Measurements from ENCODE around the gene ACSBG1.
"Not testable (repeated sequence)": the region's sequence is repeated elsewhere in the genome, so short reads cannot be mapped to it uniquely, and the experiment has no call there.

The ACSBG1 gene

GRCh38 chr15:78245976-78246620 lies 11.7 kb upstream of the ACSBG1 start:
- not testable (repeated sequence) for H3K27ac ChIP-seq (ENCODE audit: low read depth, low read length); H3K9me3 ChIP-seq (ENCODE audit: low read length); H3K4me3 ChIP-seq (ENCODE audit: low read depth in 1 of 2, low read length in 2 of 2); H3K9ac ChIP-seq (ENCODE audit: low read length); H3K4me1 ChIP-seq (ENCODE audit: insufficient read depth, low read length); H3K27me3 ChIP-seq (ENCODE audit: control insufficient read depth in 1 of 2, insufficient read depth in 2 of 2, low read length in 2 of 2); H3K36me3 ChIP-seq (ENCODE audit: insufficient read depth, low read length)

GRCh38 chr15:78245392-78245791 lies 11.0 kb upstream of the ACSBG1 start:
- H3K27ac ChIP-seq (ENCODE audit: low read depth, low read length); H3K4me3 ChIP-seq (ENCODE audit: low read depth in 1 of 2, low read length in 2 of 2); H3K4me1 ChIP-seq (ENCODE audit: insufficient read depth, low read length): not testable (repeated sequence)

GRCh38 chr15:78244893-78245292 lies 10.5 kb upstream of the ACSBG1 start:
- H3K9me3 ChIP-seq (ENCODE audit: low read length) = no peaks in the 10 kb centered on the region
- H3K9ac ChIP-seq (ENCODE audit: low read length) = no peak overlapping the region
- no peaks in the 10 kb centered on the region for H3K36me3 ChIP-seq (ENCODE audit: insufficient read depth, low read length)
- H3K27me3 ChIP-seq (ENCODE audit: control insufficient read depth in 1 of 2, insufficient read depth in 2 of 2, low read length in 2 of 2) = no peaks in the 10 kb centered on the region
- no peak overlapping the region for H3K27ac ChIP-seq (ENCODE audit: low read depth, low read length)
- no peak overlapping the region for H3K4me3 ChIP-seq (ENCODE audit: low read depth in 1 of 2, low read length in 2 of 2)
- peaks cover 8% of the 10 kb centered on the region for H3K4me1 ChIP-seq (ENCODE audit: insufficient read depth, low read length)

More at GRCh38 chr15:78245392-78245791, 11.0 kb upstream of the ACSBG1 start:
- H3K27me3 ChIP-seq (ENCODE audit: control insufficient read depth in 1 of 2, insufficient read depth in 2 of 2, low read length in 2 of 2); H3K36me3 ChIP-seq (ENCODE audit: insufficient read depth, low read length); H3K9ac ChIP-seq (ENCODE audit: low read length); H3K9me3 ChIP-seq (ENCODE audit: low read length): not testable (repeated sequence)

GRCh38 chr15:78244101-78244500 lies 9.7 kb upstream of the ACSBG1 start:
- H3K36me3 ChIP-seq (ENCODE audit: insufficient read depth, low read length) = no peaks in the 10 kb centered on the region
- H3K9ac ChIP-seq (ENCODE audit: low read length) = no peak overlapping the region
- H3K27ac ChIP-seq (ENCODE audit: low read depth, low read length) = no peak overlapping the region
- no peaks in the 10 kb centered on the region for H3K9me3 ChIP-seq (ENCODE audit: low read length)
- peaks cover 8% of the 10 kb centered on the region for H3K4me1 ChIP-seq (ENCODE audit: insufficient read depth, low read length)
- H3K4me3 ChIP-seq (ENCODE audit: low read depth in 1 of 2, low read length in 2 of 2) = no peak overlapping the region
- no peaks in the 10 kb centered on the region for H3K27me3 ChIP-seq (ENCODE audit: control insufficient read depth in 1 of 2, insufficient read depth in 2 of 2, low read length in 2 of 2)

GRCh38 chr15:78243491-78243941 lies 9.2 kb upstream of the ACSBG1 start:
- Histone ChIP-seq H3K9ac (ENCODE audit: low read length) (no peak overlapping the region), H3K4me3 (ENCODE audit: low read depth in 1 of 2, low read length in 2 of 2) (no peak overlapping the region)

GRCh38 chr15:78243058-78243457 lies 8.7 kb upstream of the ACSBG1 start:
- no peaks in the 10 kb centered on the region for H3K9me3 ChIP-seq (ENCODE audit: low read length)
- no peaks in the 10 kb centered on the region for H3K36me3 ChIP-seq (ENCODE audit: insufficient read depth, low read length)
- H3K4me1 ChIP-seq (ENCODE audit: insufficient read depth, low read length) = peaks cover 8% of the 10 kb centered on the region
- H3K4me3 ChIP-seq (ENCODE audit: low read depth in 1 of 2, low read length in 2 of 2) = no peak overlapping the region
- no peak overlapping the region for H3K9ac ChIP-seq (ENCODE audit: low read length)
- H3K27me3 ChIP-seq (ENCODE audit: control insufficient read depth in 1 of 2, insufficient read depth in 2 of 2, low read length in 2 of 2) = no peaks in the 10 kb centered on the region
- no peak overlapping the region for H3K27ac ChIP-seq (ENCODE audit: low read depth, low read length)

More at GRCh38 chr15:78243491-78243941, 9.2 kb upstream of the ACSBG1 start:
- H3K4me1 ChIP-seq (ENCODE audit: insufficient read depth, low read length) = peaks cover 8% of the 10 kb centered on the region
- no peaks in the 10 kb centered on the region for H3K36me3 ChIP-seq (ENCODE audit: insufficient read depth, low read length)
- H3K27ac ChIP-seq (ENCODE audit: low read depth, low read length) = no peak overlapping the region
- H3K9me3 ChIP-seq (ENCODE audit: low read length) = no peaks in the 10 kb centered on the region
- H3K27me3 ChIP-seq (ENCODE audit: control insufficient read depth in 1 of 2, insufficient read depth in 2 of 2, low read length in 2 of 2) = no peaks in the 10 kb centered on the region

GRCh38 chr15:78242128-78242527 lies 7.8 kb upstream of the ACSBG1 start:
- no peak overlapping the region for H3K4me3 ChIP-seq (ENCODE audit: low read depth in 1 of 2, low read length in 2 of 2)
- H3K36me3 ChIP-seq (ENCODE audit: insufficient read depth, low read length) = no peaks in the 10 kb centered on the region
- no peak overlapping the region for H3K27ac ChIP-seq (ENCODE audit: low read depth, low read length)
- no peak overlapping the region for H3K9ac ChIP-seq (ENCODE audit: low read length)
- H3K4me1 ChIP-seq (ENCODE audit: insufficient read depth, low read length) = peaks cover 8% of the 10 kb centered on the region
- H3K27me3 ChIP-seq (ENCODE audit: control insufficient read depth in 1 of 2, insufficient read depth in 2 of 2, low read length in 2 of 2) = no peaks in the 10 kb centered on the region
- no peaks in the 10 kb centered on the region for H3K9me3 ChIP-seq (ENCODE audit: low read length)

- no peak overlapping the region for H3K9ac ChIP-seq (ENCODE audit: low read length)
- no peak overlapping the region for H3K4me3 ChIP-seq (ENCODE audit: low read depth in 1 of 2, low read length in 2 of 2)
- no peaks in the 10 kb centered on the region for H3K9me3 ChIP-seq (ENCODE audit: low read length)
- H3K4me1 ChIP-seq (ENCODE audit: insufficient read depth, low read length) = peaks cover 8% of the 10 kb centered on the region
- H3K36me3 ChIP-seq (ENCODE audit: insufficient read depth, low read length) = no peaks in the 10 kb centered on the region
- H3K27ac ChIP-seq (ENCODE audit: low read depth, low read length) = no peak overlapping the region
- no peaks in the 10 kb centered on the region for H3K27me3 ChIP-seq (ENCODE audit: control insufficient read depth in 1 of 2, insufficient read depth in 2 of 2, low read length in 2 of 2)
Measured at GRCh38 chr15:78241017-78241416, 6.7 kb upstream of the ACSBG1 start.

GRCh38 chr15:78239811-78240210 lies 5.4 kb upstream of the ACSBG1 start:
- H3K36me3 ChIP-seq (ENCODE audit: insufficient read depth, low read length) = no peaks in the 10 kb centered on the region
- H3K27me3 ChIP-seq (ENCODE audit: control insufficient read depth in 1 of 2, insufficient read depth in 2 of 2, low read length in 2 of 2) = no peaks in the 10 kb centered on the region
- H3K9ac ChIP-seq (ENCODE audit: low read length) = no peak overlapping the region
- H3K4me1 ChIP-seq (ENCODE audit: insufficient read depth, low read length) = peaks cover 8% of the 10 kb centered on the region
- no peak overlapping the region for H3K4me3 ChIP-seq (ENCODE audit: low read depth in 1 of 2, low read length in 2 of 2)
- H3K27ac ChIP-seq (ENCODE audit: low read depth, low read length) = no peak overlapping the region
- H3K9me3 ChIP-seq (ENCODE audit: low read length) = no peaks in the 10 kb centered on the region

GRCh38 chr15:78237146-78237545 lies 2.8 kb upstream of the ACSBG1 start:
- Histone ChIP-seq H3K36me3 (ENCODE audit: insufficient read depth, low read length) (no peaks in the 10 kb centered on the region), H3K27ac (ENCODE audit: low read depth, low read length) (no peak overlapping the region), H3K4me1 (ENCODE audit: insufficient read depth, low read length) (no peaks in the 10 kb centered on the region), H3K9me3 (ENCODE audit: low read length) (no peaks in the 10 kb centered on the region), H3K4me3 (ENCODE audit: low read depth in 1 of 2, low read length in 2 of 2) (no peak overlapping the region), H3K9ac (ENCODE audit: low read length) (no peak overlapping the region), H3K27me3 (ENCODE audit: control insufficient read depth in 1 of 2, insufficient read depth in 2 of 2, low read length in 2 of 2) (no peaks in the 10 kb centered on the region)

- no peaks in the 10 kb centered on the region for H3K4me1 ChIP-seq (ENCODE audit: insufficient read depth, low read length)
- H3K9ac ChIP-seq (ENCODE audit: low read length) = no peak overlapping the region
Measured at GRCh38 chr15:78236491-78236890, 2.1 kb upstream of the ACSBG1 start.

GRCh38 chr15:78233496-78233895 lies 869 bp downstream of the ACSBG1 start:
- no peak overlapping the region for H3K27ac ChIP-seq (ENCODE audit: low read depth, low read length)
- H3K4me3 ChIP-seq (ENCODE audit: low read depth in 1 of 2, low read length in 2 of 2) = no peak overlapping the region
- no peaks in the 10 kb centered on the region for H3K9me3 ChIP-seq (ENCODE audit: low read length)
- no peaks in the 10 kb centered on the region for H3K36me3 ChIP-seq (ENCODE audit: insufficient read depth, low read length)
- H3K9ac ChIP-seq (ENCODE audit: low read length) = no peak overlapping the region
- H3K4me1 ChIP-seq (ENCODE audit: insufficient read depth, low read length) = no peaks in the 10 kb centered on the region
- H3K27me3 ChIP-seq (ENCODE audit: control insufficient read depth in 1 of 2, insufficient read depth in 2 of 2, low read length in 2 of 2) = no peaks in the 10 kb centered on the region

More at GRCh38 chr15:78236491-78236890, 2.1 kb upstream of the ACSBG1 start:
- H3K27me3 ChIP-seq (ENCODE audit: control insufficient read depth in 1 of 2, insufficient read depth in 2 of 2, low read length in 2 of 2) = no peaks in the 10 kb centered on the region
- H3K27ac ChIP-seq (ENCODE audit: low read depth, low read length) = no peak overlapping the region
- no peak overlapping the region for H3K4me3 ChIP-seq (ENCODE audit: low read depth in 1 of 2, low read length in 2 of 2)
- H3K9me3 ChIP-seq (ENCODE audit: low read length) = no peaks in the 10 kb centered on the region
- no peaks in the 10 kb centered on the region for H3K36me3 ChIP-seq (ENCODE audit: insufficient read depth, low read length)
